ENCODE data around the gene MC4R.
A peak's percentile ranks its signal among the peaks of the same experiment; 100 is the strongest.

Gene MC4R

DNA sequence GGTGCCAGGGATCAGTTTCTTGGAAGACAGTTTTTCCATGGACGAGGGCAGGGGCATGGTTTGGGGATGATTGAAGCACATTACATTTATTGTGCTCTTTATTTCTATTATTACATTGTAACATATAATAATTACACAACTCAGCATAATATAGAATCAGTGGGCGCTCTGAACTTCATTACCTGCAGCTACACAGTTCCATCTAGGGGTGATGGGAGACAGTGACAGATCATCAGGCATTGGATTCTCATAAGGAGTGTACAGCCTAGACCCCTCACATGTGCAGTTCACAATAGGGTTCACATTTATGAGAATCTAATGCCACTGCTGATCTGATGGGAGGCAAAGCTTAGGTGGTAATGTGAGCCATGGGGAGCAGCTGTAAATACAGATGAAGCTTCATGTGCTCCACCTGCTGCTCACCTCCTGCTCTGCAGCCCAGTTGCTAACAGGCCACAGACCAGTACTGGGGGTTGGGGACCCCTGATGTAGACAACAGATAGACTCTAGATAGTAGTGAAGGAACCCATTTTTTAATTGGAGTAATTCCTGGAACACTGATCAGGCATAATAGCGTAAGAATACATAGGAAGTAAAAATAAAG lies 41.5 kb upstream of the MC4R start:
- no peaks in the 10 kb centered on the region for H3K4me1 ChIP-seq (ENCODE audit: insufficient read depth, low read length)
- H3K4me2 ChIP-seq (ENCODE audit: insufficient read depth, low read length) = no peak overlapping the region
- no peak overlapping the region for H3K4me3 ChIP-seq (ENCODE audit: low read depth in 1 of 2, low read length in 2 of 2)
- peak; percentile 83 for ATAC-seq (ENCODE audit: insufficient read depth, low read depth)
- no peak overlapping the region for H3K9ac ChIP-seq (ENCODE audit: low read depth, low read length)
- no peaks in the 10 kb centered on the region for H4K20me1 ChIP-seq (ENCODE audit: insufficient read depth, low read length)
- H3K27me3 ChIP-seq (ENCODE audit: insufficient read depth, low read length, poor library complexity) = no peaks in the 10 kb centered on the region
- H2AFZ ChIP-seq (ENCODE audit: low read depth, low read length) = no peak overlapping the region
- no peak overlapping the region for H3K27ac ChIP-seq (ENCODE audit: low read length)
- H3K79me2 ChIP-seq (ENCODE audit: insufficient read depth, low read length) = no peaks in the 10 kb centered on the region
- peak; percentile 45 for DNase-seq
- TF ChIP-seq, protein P1, sequence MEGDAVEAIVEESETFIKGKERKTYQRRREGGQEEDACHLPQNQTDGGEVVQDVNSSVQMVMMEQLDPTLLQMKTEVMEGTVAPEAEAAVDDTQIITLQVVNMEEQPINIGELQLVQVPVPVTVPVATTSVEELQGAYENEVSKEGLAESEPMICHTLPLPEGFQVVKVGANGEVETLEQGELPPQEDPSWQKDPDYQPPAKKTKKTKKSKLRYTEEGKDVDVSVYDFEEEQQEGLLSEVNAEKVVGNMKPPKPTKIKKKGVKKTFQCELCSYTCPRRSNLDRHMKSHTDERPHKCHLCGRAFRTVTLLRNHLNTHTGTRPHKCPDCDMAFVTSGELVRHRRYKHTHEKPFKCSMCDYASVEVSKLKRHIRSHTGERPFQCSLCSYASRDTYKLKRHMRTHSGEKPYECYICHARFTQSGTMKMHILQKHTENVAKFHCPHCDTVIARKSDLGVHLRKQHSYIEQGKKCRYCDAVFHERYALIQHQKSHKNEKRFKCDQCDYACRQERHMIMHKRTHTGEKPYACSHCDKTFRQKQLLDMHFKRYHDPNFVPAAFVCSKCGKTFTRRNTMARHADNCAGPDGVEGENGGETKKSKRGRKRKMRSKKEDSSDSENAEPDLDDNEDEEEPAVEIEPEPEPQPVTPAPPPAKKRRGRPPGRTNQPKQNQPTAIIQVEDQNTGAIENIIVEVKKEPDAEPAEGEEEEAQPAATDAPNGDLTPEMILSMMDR (IDR thresholded peaks at IDR 0.05; ENCODE audit: borderline replicate concordance, extremely low read depth, low read length, poor library complexity, severe bottlenecking) = peak; percentile 66
- no peak for TF ChIP-seq EZH2 (IDR thresholded peaks at IDR 0.05; ENCODE audit: borderline replicate concordance, low read depth, low read length, severe bottlenecking)
- no peaks in the 10 kb centered on the region for H3K36me3 ChIP-seq (ENCODE audit: insufficient read depth, low read length)
- H3K9me3 ChIP-seq (ENCODE audit: insufficient read depth, low read length, severe bottlenecking) = no peaks in the 10 kb centered on the region

DNA sequence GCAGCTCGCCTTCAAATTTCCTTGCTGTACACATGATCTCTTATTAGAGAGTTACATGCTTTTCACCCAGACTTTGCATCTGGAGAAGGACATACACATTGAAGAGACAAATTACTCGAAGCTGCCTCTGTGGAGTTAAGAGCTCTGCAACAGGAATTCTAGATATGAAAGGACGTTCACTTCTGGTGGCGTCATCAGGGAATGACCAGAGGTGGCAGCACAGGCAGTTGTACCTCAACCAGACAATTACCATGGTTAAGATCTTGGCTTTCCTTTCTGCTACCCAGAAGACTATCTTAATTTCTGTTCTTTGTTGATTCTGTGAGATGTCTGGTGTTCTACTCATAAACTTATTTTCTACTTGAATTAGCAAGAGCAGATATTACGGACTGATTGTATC lies 39.1 kb upstream of the MC4R start:
- Histone ChIP-seq H4K20me1 (ENCODE audit: insufficient read depth, low read length) (no peaks in the 10 kb centered on the region), H3K9me3 (ENCODE audit: insufficient read depth, low read length, severe bottlenecking) (no peaks in the 10 kb centered on the region), H3K36me3 (ENCODE audit: insufficient read depth, low read length) (no peaks in the 10 kb centered on the region), H3K9ac (ENCODE audit: low read depth, low read length) (no peak overlapping the region), H3K27ac (ENCODE audit: low read length) (no peak overlapping the region), H3K4me3 (ENCODE audit: low read depth in 1 of 2, low read length in 2 of 2) (no peak overlapping the region), H3K4me2 (ENCODE audit: insufficient read depth, low read length) (no peak overlapping the region), H3K27me3 (ENCODE audit: insufficient read depth, low read length, poor library complexity) (no peaks in the 10 kb centered on the region), H3K79me2 (ENCODE audit: insufficient read depth, low read length) (no peaks in the 10 kb centered on the region), H3K4me1 (ENCODE audit: insufficient read depth, low read length) (no peaks in the 10 kb centered on the region), H2AFZ (ENCODE audit: low read depth, low read length) (no peak overlapping the region)
- TF ChIP-seq EZH2 (IDR thresholded peaks at IDR 0.05; ENCODE audit: borderline replicate concordance, low read depth, low read length, severe bottlenecking) = no peak
- TF ChIP-seq, protein P1 (IDR thresholded peaks at IDR 0.05; ENCODE audit: borderline replicate concordance, extremely low read depth, low read length, poor library complexity, severe bottlenecking) = peak; percentile 32
- ATAC-seq (ENCODE audit: insufficient read depth, low read depth) = no peak
- no peak for DNase-seq

DNA sequence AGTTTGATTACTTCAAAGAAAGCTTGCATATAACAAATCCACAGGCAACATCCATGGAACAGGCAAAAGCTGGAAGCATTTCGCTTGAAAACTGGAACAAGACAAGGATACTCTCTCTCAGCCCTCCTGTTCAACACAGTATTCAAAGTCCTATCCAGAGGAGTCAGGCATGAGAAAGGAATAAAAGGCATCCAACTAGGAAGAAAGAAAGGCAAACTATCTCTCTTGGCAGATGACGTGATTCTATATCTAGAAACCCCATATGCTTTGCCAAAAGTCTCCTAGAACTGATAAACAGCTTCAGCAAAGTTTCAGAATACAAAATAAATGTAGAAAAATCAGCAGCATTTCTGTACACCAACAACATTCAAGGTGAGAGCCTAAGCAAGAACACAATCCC lies 34.1 kb upstream of the MC4R start:
- Histone ChIP-seq H3K27me3 (ENCODE audit: insufficient read depth, low read length, poor library complexity) (no peaks in the 10 kb centered on the region), H3K27ac (ENCODE audit: low read length) (no peak overlapping the region), H3K9me3 (ENCODE audit: insufficient read depth, low read length, severe bottlenecking) (no peaks in the 10 kb centered on the region), H3K79me2 (ENCODE audit: insufficient read depth, low read length) (no peaks in the 10 kb centered on the region), H3K36me3 (ENCODE audit: insufficient read depth, low read length) (no peaks in the 10 kb centered on the region), H3K4me1 (ENCODE audit: insufficient read depth, low read length) (no peaks in the 10 kb centered on the region), H3K4me3 (ENCODE audit: low read depth in 1 of 2, low read length in 2 of 2) (no peak overlapping the region), H4K20me1 (ENCODE audit: insufficient read depth, low read length) (no peaks in the 10 kb centered on the region), H3K4me2 (ENCODE audit: insufficient read depth, low read length) (no peak overlapping the region), H3K9ac (ENCODE audit: low read depth, low read length) (no peak overlapping the region), H2AFZ (ENCODE audit: low read depth, low read length) (no peak overlapping the region)
- DNase-seq (no peak), ATAC-seq (ENCODE audit: insufficient read depth, low read depth) (no peak)
- TF ChIP-seq, protein P1 (IDR thresholded peaks at IDR 0.05; ENCODE audit: borderline replicate concordance, extremely low read depth, low read length, poor library complexity, severe bottlenecking) = no peak
- no peak for TF ChIP-seq EZH2 (IDR thresholded peaks at IDR 0.05; ENCODE audit: borderline replicate concordance, low read depth, low read length, severe bottlenecking)
